Stimulated activated CD4-positive, alpha-beta T cell treated with anti-CD3 and anti-CD28 coated beads, Interleukin-15, amount 100 ng/mL, for 1 hour (primary cell): ENCODE data around the gene ANAPC16.
"Not testable (repeated sequence)": the region's sequence is repeated elsewhere in the genome, so short reads cannot be mapped to it uniquely, and the experiment has no call there.

Experiments used
- DNase-seq, 2 donors: peaks; one replicate each; pipeline ENCODE4 v3.0.0-alpha.2; 2020; ENCODE audit warnings: low read depth in 1 of 2, low spot score in 1 of 2

The ANAPC16 gene

DNA sequence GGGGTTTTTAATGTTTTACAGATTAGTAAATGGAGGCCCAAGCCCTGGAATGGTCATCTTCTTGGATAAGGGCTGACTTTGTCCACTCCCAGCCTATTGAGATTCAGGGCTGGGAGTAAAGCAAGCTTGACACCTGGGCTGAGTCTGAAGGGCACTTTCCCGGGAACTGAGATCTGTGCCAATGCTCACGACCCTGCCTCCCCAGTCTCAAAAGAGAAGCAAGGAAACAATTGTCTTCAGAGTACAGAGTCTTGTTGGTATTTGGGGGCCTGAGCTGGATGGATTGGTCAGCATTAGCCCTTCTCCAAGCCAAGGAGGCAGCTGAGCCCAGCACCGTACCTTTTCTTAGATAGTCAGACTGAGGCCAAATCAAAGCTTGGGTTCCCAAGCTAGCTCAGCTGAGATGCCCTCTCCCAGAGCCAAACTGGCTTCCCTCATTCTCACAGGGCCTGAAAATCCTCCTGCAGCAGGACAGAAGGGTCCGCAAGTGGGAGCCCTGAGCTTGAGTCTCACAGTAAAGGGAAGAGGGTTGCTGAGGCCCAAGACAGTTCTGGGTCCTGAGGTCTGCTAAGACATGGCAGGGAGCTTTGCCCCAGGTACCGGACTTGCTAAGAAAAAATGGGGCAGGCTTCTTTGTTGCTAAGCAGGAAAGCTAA lies 61.7 kb downstream of the ANAPC16 start:
- DNase-seq = no peak

DNA sequence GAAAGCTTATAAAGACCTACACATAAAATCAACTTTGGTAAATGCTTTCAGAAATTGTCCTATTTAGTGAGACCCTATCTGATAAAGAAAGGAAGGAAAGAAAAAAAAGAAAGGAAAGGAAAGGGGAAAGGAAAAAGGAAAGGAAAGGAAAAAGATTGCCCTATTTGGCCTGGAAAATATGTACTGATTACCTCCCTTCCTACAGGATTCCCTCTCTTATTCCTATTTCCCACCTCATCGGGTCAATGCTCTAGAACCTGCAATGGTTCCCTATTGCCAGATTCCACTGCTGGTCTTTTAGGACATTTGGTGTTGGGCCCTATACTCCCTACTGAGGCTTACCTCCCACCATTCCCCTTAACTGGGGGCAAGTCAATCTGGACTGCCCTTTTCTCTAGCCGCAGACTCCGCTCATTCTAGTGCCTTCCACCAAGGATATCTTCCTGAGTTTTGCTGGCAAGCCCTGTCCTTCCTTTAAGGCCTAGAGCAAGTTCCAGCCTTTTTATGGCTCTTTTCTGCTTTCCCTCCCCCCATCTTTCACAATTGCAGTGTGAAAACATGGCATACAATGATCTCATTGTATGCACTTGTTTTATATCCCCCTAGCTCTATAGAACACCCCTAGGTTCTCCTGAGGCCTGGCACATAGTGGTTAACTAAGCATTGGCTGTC lies 62.3 kb downstream of the ANAPC16 start:
- DNase-seq = no peak

DNA sequence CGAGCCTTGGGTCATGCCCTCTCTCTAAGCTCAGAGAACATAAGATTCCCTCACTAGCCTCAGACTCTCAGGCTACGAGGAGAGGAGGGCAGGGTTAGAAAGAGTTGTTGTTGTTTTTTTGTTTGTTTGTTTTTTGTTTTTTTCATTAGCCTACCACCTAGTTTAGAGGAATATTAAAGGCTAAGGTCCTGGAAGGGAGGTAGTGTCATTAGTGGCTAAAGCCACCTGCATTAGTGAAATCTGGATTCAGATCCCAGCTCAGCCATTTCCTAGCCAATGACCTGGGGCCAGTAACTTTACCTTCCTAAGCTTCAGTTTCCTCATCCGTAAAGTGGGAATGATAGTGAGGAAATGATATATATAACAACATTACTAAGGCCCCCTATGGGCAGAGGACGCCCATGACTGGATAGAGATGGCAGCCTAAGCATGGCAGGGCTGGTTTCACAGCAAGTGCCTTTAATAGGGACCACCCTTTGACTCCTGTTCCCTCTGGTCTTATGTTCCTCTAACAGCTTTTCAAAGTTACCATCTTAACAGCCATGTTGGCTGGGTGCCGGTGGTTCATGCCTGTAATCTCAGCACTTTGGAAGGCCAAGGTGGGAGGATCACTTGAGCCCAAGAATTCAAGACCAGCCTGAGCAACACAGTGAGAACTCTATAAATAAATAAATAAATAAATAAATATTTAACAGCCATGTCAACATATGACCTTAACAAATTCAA lies 63.0 kb downstream of the ANAPC16 start:
- DNase-seq = no peak

DNA sequence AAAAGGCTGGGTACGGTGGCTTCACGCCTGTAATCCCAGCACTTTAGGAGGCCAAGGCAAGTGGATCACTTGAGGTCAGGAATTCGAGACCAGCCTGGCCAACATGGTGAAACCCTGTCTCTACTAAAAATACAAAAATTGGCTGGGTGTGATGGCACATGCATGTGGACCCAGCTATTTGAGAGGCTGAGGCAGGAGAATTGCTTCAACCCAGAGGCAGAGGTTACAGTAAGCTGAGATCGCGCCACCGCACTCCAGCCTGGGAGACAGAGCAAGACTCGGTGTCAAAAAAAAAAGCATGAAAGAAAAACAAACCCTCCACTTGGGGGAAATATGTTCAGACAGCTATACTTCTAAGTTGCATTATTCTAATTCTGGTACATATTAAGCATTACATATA lies 63.8 kb downstream of the ANAPC16 start:
- DNase-seq = not testable (repeated sequence)

DNA sequence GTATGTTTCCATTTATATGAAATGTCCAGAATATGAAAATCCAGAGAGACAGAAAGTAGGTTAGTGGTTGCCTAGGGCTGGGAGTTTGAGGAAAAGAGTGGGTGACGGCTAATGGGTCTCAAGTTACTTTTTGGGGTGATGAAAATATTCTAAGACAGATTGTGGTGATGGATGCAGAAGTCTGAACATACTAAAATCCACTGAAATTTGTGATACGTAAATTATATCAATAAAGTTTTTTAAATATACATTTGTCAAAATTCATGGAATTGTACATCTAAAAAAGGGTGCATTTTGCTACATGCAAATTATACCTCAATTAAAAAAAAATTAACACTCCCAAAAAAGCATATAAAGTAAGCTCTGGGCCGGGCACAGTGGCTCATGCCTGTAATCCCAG lies 67.3 kb downstream of the ANAPC16 start:
- DNase-seq = no peak
